Osteocyte (in vitro differentiated cells): Measurements from ENCODE around the gene PPP1R26. TPM values are rescaled to one million over a fixed set of nuclear protein-coding genes. Genes with fewer than 3 reads are reported as not detected.
"Not testable (repeated sequence)": the region's sequence is repeated elsewhere in the genome, so short reads cannot be mapped to it uniquely, and the experiment has no call there.

Source experiments
- DNase-seq: peaks from one replicate; pipeline ENCODE4 v3.0.0; 2021; ENCODE audit warnings: mixed read lengths; ENCODE audit not compliant: unreplicated experiment; ENCODE audit errors: extremely low spot score
- H3K27ac Mint-ChIP-seq: one replicate; pipeline ENCODE4 v1.8.0; 2021; ENCODE audit warnings: mild to moderate bottlenecking, mixed read lengths; ENCODE audit not compliant: unreplicated experiment
- H3K27me3 Mint-ChIP-seq: one replicate; pipeline ENCODE4 v1.8.0; 2021; ENCODE audit warnings: mixed read lengths; ENCODE audit not compliant: unreplicated experiment
- H3K36me3 Mint-ChIP-seq: one replicate; pipeline ENCODE4 v1.8.0; 2021; ENCODE audit warnings: mixed read lengths; ENCODE audit not compliant: unreplicated experiment
- H3K4me1 Mint-ChIP-seq: one replicate; pipeline ENCODE4 v1.8.0; 2021; ENCODE audit warnings: mixed read lengths; ENCODE audit not compliant: unreplicated experiment
- H3K4me3 Mint-ChIP-seq: one replicate; pipeline ENCODE4 v1.8.0; 2021; ENCODE audit warnings: mild to moderate bottlenecking, moderate library complexity, mixed read lengths; ENCODE audit not compliant: unreplicated experiment
- H3K9me3 Mint-ChIP-seq: one replicate; pipeline ENCODE4 v1.8.0; 2021; ENCODE audit warnings: mixed read lengths; ENCODE audit not compliant: unreplicated experiment
- total RNA-seq: library from RNA; stranded (reverse); gene quantifications from 2 replicates; pipeline ENCODE4 v1.2.1, GENCODE V29; 2021
- TF ChIP-seq, protein P1 (sequence below): fragments of 200-600 bp; sonication (generic); IDR thresholded peaks from 2 replicates; pipeline ENCODE4 v1.5.0; 2021; ENCODE audit warnings: antibody characterized with exemption, mild to moderate bottlenecking, moderate library complexity

PPP1R26 gene
- total RNA-seq, 1 donor from 2014 or later = 21.1 TPM

DNA sequence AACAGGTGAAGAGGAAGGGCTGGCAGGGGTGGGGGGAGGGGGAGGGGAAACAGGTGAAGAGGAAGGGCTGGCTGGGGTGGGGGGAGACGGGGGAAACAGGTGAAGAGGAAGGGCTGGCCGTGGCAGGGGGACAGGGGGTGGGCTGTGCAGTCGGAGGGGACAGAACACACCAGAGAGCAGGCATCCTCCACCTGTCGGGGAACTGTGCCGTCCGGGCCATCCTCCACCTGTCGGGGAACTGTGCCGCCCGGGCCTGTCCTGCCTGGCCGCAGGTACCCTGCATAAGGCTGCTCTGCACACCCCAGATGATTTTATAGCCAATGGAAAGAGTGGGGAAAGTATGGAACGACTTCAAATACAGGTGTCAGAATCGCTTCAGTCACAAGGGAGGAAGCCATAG is 32.5 kb upstream of the PPP1R26 start:
- Mint-ChIP-seq H3K27me3 (peaks cover 15% of the 10 kb centered on the region), H3K4me3 (no peak overlapping the region), H3K9me3 (no peaks in the 10 kb centered on the region), H3K27ac (no peak overlapping the region), H3K4me1 (no peaks in the 10 kb centered on the region), H3K36me3 (no peaks in the 10 kb centered on the region)
- TF ChIP-seq, protein P1, sequence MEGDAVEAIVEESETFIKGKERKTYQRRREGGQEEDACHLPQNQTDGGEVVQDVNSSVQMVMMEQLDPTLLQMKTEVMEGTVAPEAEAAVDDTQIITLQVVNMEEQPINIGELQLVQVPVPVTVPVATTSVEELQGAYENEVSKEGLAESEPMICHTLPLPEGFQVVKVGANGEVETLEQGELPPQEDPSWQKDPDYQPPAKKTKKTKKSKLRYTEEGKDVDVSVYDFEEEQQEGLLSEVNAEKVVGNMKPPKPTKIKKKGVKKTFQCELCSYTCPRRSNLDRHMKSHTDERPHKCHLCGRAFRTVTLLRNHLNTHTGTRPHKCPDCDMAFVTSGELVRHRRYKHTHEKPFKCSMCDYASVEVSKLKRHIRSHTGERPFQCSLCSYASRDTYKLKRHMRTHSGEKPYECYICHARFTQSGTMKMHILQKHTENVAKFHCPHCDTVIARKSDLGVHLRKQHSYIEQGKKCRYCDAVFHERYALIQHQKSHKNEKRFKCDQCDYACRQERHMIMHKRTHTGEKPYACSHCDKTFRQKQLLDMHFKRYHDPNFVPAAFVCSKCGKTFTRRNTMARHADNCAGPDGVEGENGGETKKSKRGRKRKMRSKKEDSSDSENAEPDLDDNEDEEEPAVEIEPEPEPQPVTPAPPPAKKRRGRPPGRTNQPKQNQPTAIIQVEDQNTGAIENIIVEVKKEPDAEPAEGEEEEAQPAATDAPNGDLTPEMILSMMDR = no peak
- no peak for DNase-seq

DNA sequence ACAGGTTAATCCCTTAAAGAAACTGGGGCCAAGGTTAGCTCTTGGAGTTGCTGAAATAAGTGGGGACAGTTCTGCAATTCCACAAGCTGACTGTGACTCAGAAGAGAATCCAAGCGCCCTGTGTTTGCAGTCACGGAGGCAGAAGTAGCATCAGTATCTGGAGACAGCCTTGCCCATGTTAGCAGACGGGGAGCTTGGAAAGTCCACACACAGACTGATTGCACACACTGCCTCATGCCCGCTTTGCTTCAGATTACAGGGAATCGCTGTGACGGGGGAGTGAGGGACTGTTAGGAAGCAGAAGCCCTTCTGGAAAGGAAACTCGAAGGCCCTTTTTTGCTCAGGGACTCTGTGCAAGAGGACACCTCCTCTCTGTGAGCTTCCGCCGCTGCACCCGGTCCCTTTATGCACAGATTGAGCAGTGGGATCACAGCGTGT is 30.9 kb upstream of the PPP1R26 start:
- H3K4me1 Mint-ChIP-seq = no peaks in the 10 kb centered on the region
- no peak overlapping the region for H3K4me3 Mint-ChIP-seq
- no peaks in the 10 kb centered on the region for H3K9me3 Mint-ChIP-seq
- peaks cover 9% of the 10 kb centered on the region for H3K27me3 Mint-ChIP-seq
- no peak for DNase-seq
- TF ChIP-seq, protein P1 = no peak
- H3K27ac Mint-ChIP-seq = no peak overlapping the region
- H3K36me3 Mint-ChIP-seq = no peaks in the 10 kb centered on the region

DNA sequence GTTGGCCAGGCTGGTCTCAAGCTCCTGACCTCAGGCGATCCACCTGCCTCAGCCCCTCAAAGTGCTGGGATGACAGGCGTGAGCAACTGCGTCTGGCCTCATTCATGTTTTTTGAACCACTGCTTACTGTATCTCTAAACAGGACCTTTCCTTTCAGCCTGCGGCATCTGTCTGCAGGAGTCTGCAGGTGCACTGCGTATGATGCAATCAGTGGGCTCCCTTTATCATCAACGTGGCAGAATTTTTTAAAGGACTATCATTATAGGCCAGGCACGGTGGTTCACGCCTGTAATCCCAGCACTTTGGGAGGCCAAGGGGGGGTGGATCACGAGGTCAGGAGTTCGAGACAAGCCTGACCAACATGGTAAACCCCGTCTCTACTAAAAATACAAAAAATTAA is 30.1 kb upstream of the PPP1R26 start:
- not testable (repeated sequence) for H3K27me3 Mint-ChIP-seq, H3K4me3 Mint-ChIP-seq, H3K27ac Mint-ChIP-seq, H3K4me1 Mint-ChIP-seq, H3K9me3 Mint-ChIP-seq, DNase-seq, H3K36me3 Mint-ChIP-seq

DNA sequence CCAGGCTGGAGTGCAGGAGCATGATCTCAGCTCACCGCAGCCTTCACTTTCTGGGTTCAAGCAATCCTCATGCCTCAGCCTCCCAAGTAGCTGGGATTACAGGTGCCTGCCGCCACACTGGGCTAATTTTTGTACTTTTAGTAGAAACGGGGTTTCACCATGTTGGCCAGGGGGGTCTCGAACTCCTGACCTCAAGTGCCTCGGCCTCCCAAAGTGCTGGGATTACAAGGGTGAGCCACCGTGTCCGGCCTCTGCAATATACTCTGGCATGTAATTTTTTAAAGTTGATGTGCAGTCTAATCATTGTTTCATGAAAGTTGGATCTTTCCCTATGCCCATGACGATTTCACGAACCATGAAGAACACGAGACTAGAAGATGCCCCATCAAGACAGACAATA is 28.6 kb upstream of the PPP1R26 start:
- DNase-seq = no peak
- TF ChIP-seq, protein P1 = no peak
- no peaks in the 10 kb centered on the region for H3K36me3 Mint-ChIP-seq
- peaks cover 5% of the 10 kb centered on the region for H3K27me3 Mint-ChIP-seq
- H3K4me3 Mint-ChIP-seq = no peak overlapping the region
- H3K27ac Mint-ChIP-seq = no peak overlapping the region
- H3K9me3 Mint-ChIP-seq = peaks cover 6% of the 10 kb centered on the region
- no peaks in the 10 kb centered on the region for H3K4me1 Mint-ChIP-seq

DNA sequence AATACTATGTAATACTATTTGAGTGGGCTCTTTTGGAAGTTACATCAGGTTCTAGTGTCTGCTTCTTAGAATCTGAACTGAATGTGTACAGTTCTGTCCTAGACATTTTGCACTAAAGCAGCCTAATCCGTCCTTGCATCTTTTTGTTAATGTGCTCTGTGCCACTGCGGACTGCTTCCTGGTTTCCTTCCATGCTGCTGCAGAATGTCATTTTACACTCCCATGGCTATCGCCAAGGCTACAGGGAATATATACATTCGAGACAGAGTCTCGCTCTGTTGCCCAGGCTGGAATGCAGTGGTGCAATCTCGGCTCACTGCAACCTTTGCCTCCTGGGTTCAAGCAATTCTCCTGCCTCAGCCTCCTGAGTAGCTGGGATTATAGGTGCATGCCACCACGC is 27.7 kb upstream of the PPP1R26 start:
- DNase-seq, H3K4me1 Mint-ChIP-seq, H3K27me3 Mint-ChIP-seq, H3K9me3 Mint-ChIP-seq, H3K36me3 Mint-ChIP-seq, H3K27ac Mint-ChIP-seq, H3K4me3 Mint-ChIP-seq: not testable (repeated sequence)

DNA sequence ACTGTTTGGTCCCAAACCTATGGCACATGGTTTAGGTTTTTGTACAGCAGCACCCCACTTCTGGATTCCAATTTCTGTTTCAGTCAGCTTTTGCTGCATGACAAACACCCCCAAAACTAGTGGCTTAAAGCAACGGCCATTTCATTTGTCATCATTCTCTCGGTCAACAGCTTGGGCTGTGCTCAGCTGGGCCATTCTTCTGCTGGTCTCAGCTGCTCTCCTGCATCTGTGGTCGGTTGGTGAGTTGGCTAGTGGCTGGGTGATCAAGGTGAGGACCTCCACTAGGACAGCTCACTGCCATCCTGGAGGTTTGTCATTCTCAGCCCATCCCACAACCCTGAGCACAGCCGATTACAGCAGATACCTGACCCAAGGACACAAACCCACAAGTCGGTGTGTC is 24.8 kb upstream of the PPP1R26 start:
- H3K36me3 Mint-ChIP-seq = no peaks in the 10 kb centered on the region
- H3K4me1 Mint-ChIP-seq = no peaks in the 10 kb centered on the region
- peaks cover 6% of the 10 kb centered on the region for H3K9me3 Mint-ChIP-seq
- TF ChIP-seq, protein P1 = no peak
- no peaks in the 10 kb centered on the region for H3K27me3 Mint-ChIP-seq
- H3K4me3 Mint-ChIP-seq = no peak overlapping the region
- H3K27ac Mint-ChIP-seq = no peak overlapping the region
- DNase-seq = no peak
